Endothelial cell (in vitro differentiated cells): Measurements from ENCODE around the gene ANKRD37. TPM values are rescaled to one million over a fixed set of nuclear protein-coding genes. Genes with fewer than 3 reads are reported as not detected.

ENCODE experiments used
- DNase-seq: peaks from one replicate; pipeline ENCODE4 v3.0.0; 2021; ENCODE audit warnings: low spot score
- H3K27ac Mint-ChIP-seq: one replicate; pipeline ENCODE4 v1.8.0; 2021; ENCODE audit warnings: mixed read lengths, inconsistent platforms; ENCODE audit not compliant: unreplicated experiment
- H3K27me3 Mint-ChIP-seq: one replicate; pipeline ENCODE4 v1.8.0; 2021; ENCODE audit warnings: mild to moderate bottlenecking, moderate library complexity, mixed read lengths, inconsistent platforms; ENCODE audit not compliant: unreplicated experiment
- H3K36me3 Mint-ChIP-seq: one replicate; pipeline ENCODE4 v1.8.0; 2021; ENCODE audit warnings: mild to moderate bottlenecking, low read depth, mixed read lengths, inconsistent platforms; ENCODE audit not compliant: unreplicated experiment
- H3K4me1 Mint-ChIP-seq: one replicate; pipeline ENCODE4 v1.8.0; 2021; ENCODE audit warnings: mild to moderate bottlenecking, mixed read lengths, inconsistent platforms; ENCODE audit not compliant: unreplicated experiment
- H3K4me3 Mint-ChIP-seq: one replicate; pipeline ENCODE4 v1.8.0; 2021; ENCODE audit warnings: mild to moderate bottlenecking, mixed read lengths, inconsistent platforms; ENCODE audit not compliant: unreplicated experiment
- H3K9me3 Mint-ChIP-seq: one replicate; pipeline ENCODE4 v1.8.0; 2021; ENCODE audit warnings: mixed read lengths, inconsistent platforms; ENCODE audit not compliant: unreplicated experiment
- CTCF ChIP-seq: fragments of 200-600 bp; sonication (generic); IDR thresholded peaks from one replicate; pipeline ENCODE4 v1.5.0; 2021; ENCODE audit warnings: antibody characterized with exemption; ENCODE audit not compliant: unreplicated experiment
- long read RNA-seq: library from polyadenylated mRNA; unstranded; transcript quantifications from one replicate; pipeline ENCODE4 v2.0.0, GENCODE V29; 2020; ENCODE audit not compliant: unreplicated experiment
- total RNA-seq: library from RNA; stranded (reverse); fragmentation: NEBNext Ultra II Directional; extraction: Animal tissue kit (Norgen Biotek cat#: 25700); gene quantifications from one replicate; pipeline ENCODE4 v1.2.1, GENCODE V29; 2021; ENCODE audit not compliant: unreplicated experiment

ANKRD37 gene
- total RNA-seq, result 2.6 TPM
- long read RNA-seq, partial matches to known transcripts, result 0 of 2 reads
- long read RNA-seq, other reads (novel, unspliced or antisense), result 2 of 2 reads

- Mint-ChIP-seq H3K27ac (peak within 1 kb of the TSS; percentile 98), H3K4me3 (peak within 1 kb of the TSS; percentile 95), H3K4me1 (peaks cover 17% of the 10 kb centered on the region), H3K36me3 (peaks cover 9% of the 10 kb centered on the region), H3K9me3 (no peaks in the 10 kb centered on the region), H3K27me3 (peaks cover 13% of the 10 kb centered on the region)
- DNase-seq, result peak; percentile 38
- no peak for TF ChIP-seq CTCF
These were observed at the start of gene ANKRD37 for GRCh38 chr4:185396724-185397385. TSS of gene ANKRD37 (plus strand) at chr4:185396841. CDS start at chr4:185396924, 83 bp downstream.

DNA sequence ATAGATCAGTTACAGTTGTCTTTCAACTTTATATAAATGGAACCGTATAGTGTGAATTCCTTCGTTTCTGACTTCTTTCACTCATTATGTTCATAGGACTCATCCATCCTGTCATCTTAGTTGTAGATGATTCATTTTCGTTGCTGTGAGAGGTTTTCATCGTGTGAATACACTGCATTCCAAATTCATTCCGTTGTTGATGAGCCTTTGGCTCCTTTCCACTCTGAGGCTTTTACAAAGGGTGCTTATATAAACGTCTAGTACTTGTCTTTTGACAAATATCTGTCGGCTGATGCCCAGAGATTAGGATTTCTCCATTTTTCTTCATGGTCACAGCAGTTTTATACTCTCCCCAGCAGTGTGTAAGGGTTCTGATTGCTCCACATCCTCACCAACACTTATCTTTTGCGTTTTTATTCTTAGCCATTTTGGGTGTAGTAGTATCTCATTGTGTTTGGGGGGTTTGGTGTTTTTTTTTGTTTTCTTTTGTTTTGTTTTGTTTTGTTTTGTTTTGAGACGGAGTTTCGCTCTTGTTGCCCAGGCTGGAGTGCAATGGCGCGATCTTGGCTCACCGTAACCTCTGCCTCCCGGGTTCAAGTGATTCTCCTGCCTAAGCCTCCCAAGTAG is 49.6 kb upstream of the ANKRD37 start:
- Mint-ChIP-seq H3K9me3 (no peaks in the 10 kb centered on the region), H3K27me3 (peaks cover 3% of the 10 kb centered on the region), H3K36me3 (peaks cover 43% of the 10 kb centered on the region), H3K27ac (no peak overlapping the region), H3K4me3 (no peak overlapping the region), H3K4me1 (peaks cover 19% of the 10 kb centered on the region)
- DNase-seq, result no peak
- no peak for TF ChIP-seq CTCF

- DNase-seq, result no peak
- Mint-ChIP-seq H3K4me3 (no peak overlapping the region), H3K36me3 (peaks cover 52% of the 10 kb centered on the region), H3K27me3 (no peaks in the 10 kb centered on the region), H3K9me3 (no peaks in the 10 kb centered on the region), H3K27ac (no peak overlapping the region), H3K4me1 (no peaks in the 10 kb centered on the region)
- TF ChIP-seq CTCF, result no peak
These were observed 45.0 kb upstream of the ANKRD37 start for GRCh38 chr4:185351691-185352090.

GRCh38 chr4:185352202-185352601 is 44.4 kb upstream of the ANKRD37 start:
- Mint-ChIP-seq H3K9me3 (no peaks in the 10 kb centered on the region), H3K36me3 (peaks cover 47% of the 10 kb centered on the region), H3K27ac (no peak overlapping the region)

More at GRCh38 chr4:185352202-185352601, 44.4 kb upstream of the ANKRD37 start:
- DNase-seq, result no peak
- Mint-ChIP-seq H3K4me1 (no peaks in the 10 kb centered on the region), H3K4me3 (no peak overlapping the region), H3K27me3 (no peaks in the 10 kb centered on the region)
- no peak for TF ChIP-seq CTCF
